ENCODE results near the gene ACADVL. TPM values are rescaled to one million over a fixed set of nuclear protein-coding genes. Genes with fewer than 3 reads are reported as not detected.
A peak's percentile ranks its signal among the peaks of the same experiment; 100 is the strongest.
"Not testable (repeated sequence)": the region's sequence is repeated elsewhere in the genome, so short reads cannot be mapped to it uniquely, and the experiment has no call there.

Gene ACADVL
- 287 and 295 TPM in 2 replicates for total RNA-seq (2014; rRNA removed; shearing (Covaris generic))

DNA sequence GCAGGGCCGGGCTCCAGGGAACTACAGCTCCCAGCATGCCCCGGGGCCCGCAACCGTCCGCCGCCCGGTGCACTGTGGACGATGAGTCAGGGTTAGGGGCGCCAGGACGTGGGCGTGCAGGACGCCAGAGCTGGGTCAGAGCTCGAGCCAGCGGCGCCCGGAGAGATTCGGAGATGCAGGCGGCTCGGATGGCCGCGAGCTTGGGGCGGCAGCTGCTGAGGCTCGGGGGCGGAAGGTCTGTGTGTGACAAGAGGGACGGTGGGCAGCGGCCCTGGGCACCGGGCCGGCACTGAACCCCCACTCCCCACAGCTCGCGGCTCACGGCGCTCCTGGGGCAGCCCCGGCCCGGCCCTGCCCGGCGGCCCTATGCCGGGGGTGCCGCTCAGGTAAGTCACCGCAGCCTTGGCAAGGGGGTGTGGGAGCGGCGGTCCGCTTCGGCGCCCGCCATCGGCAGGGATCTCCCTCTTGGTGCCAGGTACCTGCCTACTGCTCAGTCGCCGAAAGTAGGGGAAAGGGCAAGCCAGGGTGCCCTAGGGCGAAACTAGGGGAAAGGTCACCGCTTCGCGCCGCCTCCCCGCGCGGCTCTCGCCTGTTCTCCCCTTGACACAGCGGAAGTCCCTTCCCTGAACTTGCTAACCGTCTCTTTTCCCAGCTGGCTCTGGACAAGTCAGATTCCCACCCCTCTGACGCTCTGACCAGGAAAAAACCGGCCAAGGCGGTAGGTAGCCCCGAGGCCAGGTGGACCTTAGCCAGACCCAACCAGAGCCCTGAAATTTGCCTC lies at the start of gene ACADVL, which contains the start of gene DLG4:
TSS of gene ACADVL (plus strand) at position 127 of the 781 bp plus-strand sequence. CDS start at position 174, 47 bp downstream.
TSS of gene DLG4 (minus strand) at position 25 of the 781 bp plus-strand sequence.
- peak; percentile 87 for DNase-seq (ENCODE audit: low read depth)

GRCh38 chr17:7172522-7173191 lies 47.1 kb upstream of the ACADVL start:
- DNase-seq (ENCODE audit: low read depth) = not testable (repeated sequence)

- DNase-seq (ENCODE audit: low read depth) = peak; percentile 18
Measured at GRCh38 chr17:7173687-7174602, 45.8 kb upstream of the ACADVL start.

GRCh38 chr17:7174603-7175326 lies 45.0 kb upstream of the ACADVL start:
- no peak for DNase-seq (ENCODE audit: low read depth)

- no peak for DNase-seq (ENCODE audit: low read depth)
Measured at GRCh38 chr17:7175330-7175733, 44.4 kb upstream of the ACADVL start.

GRCh38 chr17:7176107-7176840 lies 43.5 kb upstream of the ACADVL start:
- no peak for DNase-seq (ENCODE audit: low read depth)

DNA sequence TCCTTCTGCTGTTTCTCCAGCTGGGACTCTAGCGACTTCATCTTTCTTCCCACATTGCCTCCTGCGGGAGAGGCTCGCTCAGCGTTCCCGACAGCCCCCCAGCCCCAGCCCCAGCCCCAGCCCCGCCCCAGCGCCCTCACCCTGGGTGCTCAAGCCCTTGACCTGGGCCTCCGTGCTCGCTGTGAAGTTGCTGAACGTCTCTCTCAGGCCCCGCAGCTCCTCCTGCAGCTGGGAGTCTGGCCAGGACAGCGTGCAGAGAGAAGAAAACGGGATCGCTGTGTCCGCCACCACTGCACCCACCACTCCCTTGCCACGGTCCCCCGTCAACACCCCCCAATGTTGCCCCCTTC lies 42.9 kb upstream of the ACADVL start:
- DNase-seq (ENCODE audit: low read depth) = no peak

- peak; percentile 44 for DNase-seq (ENCODE audit: low read depth)
Measured at GRCh38 chr17:7177191-7177953, 42.4 kb upstream of the ACADVL start.

DNA sequence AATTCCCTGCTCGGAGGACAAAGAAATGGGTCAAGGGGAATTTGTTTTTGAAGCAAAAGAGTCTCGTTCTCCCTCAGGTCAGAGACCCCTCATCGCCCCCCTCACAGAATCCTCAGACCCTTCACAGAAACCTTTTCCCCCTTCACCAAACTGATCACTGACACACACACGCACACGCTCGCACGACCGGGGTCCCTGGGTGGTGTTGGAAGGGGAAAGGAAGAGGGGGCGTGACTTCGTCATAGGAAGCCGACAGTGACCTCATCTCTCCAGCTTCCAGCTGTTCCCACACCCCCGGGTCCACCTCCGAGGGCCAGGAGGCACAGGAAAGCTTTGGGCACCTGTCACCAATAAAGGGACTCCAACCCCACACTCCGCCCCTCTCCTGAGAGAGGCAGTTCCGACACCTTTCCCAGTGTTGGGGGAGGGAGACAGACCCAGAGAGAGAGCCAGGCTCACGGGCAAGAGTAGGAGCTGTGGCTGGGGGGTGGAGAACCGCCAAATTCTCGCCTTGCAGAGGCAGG lies 41.7 kb upstream of the ACADVL start:
- DNase-seq (ENCODE audit: low read depth) = no peak

DNA sequence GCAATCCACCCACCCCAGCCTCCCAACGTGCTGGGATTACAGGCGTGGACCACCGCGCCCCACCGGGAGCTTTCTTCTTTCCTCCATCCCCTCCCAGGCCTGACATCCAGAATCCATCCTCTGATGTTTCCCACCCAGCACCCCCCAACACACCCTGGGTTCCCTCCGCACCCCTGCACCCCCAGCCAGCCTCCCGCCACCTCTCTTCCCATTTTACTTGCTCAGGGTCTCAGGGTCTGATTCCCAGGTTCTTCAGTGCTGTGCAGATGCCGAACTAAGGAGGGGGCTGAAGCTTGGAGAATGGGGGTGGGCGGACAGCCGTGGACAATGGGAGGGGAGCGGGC lies 40.8 kb upstream of the ACADVL start:
- no peak for DNase-seq (ENCODE audit: low read depth)

DNA sequence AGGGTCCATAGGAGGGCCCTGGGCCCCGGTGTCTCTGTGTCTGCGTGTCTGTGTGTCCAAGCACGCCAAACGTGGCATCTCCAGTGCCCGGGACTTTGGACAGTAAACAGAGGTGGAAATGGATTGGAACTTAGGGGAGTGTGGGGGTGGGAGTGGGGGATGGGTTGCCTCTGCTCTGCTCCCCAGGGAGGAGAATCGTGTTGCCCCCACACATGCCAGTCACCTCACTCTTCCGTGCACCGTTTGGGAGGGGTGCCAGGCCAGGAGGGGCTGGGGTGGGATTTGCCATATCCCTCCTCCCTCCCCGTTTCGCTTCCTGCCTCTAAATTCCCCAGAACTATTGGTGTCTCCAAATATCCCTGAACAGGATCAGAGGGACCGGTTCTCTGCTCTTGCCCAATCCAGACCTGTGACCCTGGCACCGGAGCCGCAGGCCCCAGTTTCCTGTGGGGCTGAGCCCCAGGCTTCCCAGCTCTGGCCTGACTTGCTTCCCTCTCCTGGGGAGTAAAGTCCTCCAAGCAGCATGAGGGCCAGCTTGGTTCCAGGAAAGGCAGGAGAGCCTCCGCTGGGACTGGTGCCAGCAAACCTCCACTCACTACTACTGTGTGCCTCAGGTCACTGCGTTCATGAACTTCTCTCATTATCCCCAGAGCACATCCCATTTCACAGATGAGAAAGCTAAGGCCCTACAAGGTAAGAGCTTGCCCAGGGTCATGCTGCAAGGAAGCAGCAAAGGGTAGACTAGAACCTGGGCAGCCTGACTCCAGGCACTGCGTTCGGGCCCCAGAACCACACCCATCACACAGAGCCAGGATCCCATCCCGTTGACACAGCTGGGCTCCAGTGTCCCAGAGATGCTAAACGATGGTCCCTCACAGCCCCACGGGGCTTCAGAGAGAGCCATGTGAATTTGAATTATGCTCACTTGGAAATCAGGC lies 40.2 kb upstream of the ACADVL start, which contains the start of gene ASGR1:
TSS of gene ASGR1 (minus strand) at position 54 of the 938 bp plus-strand sequence. CDS start 807 bp downstream, outside the sequence.
- no peak for DNase-seq (ENCODE audit: low read depth)

DNA sequence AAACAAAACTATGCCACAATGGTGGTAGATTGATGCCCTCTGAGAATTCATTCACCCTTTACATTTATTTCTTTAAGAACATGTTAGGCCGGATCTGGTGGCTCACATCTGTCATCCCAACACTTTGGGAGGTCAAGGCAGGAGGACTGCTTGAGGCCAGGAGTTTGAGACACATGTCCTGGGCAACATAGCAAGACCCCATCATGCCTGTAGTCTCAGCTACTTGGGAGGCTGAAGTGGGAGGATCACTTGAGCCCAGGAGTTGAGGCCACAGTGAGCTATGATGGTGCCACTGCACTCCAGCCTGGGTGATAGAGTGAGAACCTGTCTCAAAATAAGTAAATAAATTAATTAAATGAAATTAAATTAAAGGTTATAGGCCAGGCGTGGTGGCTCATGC lies 37.6 kb upstream of the ACADVL start:
- not testable (repeated sequence) for DNase-seq (ENCODE audit: low read depth)

- no peak for DNase-seq (ENCODE audit: low read depth)
Measured at GRCh38 chr17:7183433-7184090, 36.2 kb upstream of the ACADVL start.

DNA sequence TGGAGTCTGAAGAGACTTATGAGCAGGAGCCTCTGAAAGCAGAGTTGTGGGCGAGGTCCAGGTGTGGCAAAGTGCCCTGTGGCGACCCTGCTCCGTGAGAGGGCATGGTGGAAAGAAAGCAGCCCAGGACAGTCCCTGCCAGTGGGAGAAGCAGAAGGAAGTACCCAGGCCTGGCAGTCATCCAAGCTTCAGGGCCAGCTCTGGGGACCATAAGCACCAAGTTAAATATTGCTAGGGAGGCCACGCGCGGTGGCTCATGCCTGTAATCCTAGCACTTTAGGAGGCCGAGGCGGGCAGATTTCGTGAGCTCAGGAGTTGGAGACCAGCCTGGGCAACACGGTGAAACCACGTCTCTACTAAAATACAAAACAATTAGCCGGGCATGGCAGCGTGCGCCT lies 35.6 kb upstream of the ACADVL start:
- DNase-seq (ENCODE audit: low read depth) = no peak

DNA sequence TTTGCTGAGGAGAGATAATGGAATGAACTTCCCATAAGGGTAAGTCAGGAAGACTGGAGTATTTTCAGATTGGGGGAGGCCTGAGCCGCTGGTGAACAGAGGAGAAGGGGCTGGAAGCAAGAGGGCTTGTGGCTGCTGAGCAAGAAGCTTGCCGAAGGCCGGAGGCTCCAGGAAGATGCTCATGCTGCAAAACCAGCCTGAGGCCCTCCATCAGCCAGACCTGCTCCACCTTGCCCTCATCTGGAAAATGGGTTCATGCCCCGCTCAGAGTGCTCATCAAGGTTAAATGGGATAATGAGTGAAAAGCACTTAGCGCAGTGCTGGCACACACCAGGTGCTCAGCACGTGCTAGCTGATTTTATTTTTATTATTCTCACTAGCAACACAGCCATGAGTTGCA lies 35.1 kb upstream of the ACADVL start:
- no peak for DNase-seq (ENCODE audit: low read depth)

GRCh38 chr17:7186241-7186640 lies 33.5 kb upstream of the ACADVL start:
- no peak for DNase-seq (ENCODE audit: low read depth)

DNA sequence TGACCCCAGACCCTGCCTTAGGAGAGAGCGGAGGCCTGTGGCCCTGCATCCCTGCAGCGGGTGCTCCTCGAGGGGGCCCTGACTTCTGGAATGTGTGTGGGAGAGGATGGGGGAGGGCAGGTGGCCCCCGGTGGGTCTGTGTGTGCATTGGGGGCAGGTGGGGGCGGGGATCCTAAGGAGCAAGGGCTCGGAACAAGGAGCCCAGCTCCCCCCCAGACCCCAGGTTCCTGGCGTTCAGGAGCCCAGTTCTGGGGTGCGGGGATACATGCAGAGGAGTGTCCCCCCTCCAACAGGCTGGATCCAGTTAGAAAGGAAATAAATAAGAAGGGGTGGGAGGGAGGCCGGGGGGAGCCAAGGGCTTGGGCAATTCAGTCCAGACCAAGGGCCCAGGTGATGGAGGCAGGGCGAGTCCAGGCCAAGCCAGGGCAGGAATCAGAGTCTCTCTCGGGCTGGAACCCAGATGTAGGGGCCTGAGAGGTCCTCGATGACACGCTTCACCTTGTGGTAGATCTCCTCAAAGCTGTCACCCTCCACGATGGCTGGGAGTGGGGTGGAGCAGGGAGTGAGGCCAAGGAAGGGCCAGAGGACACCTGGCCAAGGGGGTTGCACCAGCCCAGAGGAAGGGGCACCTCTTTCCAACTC lies 29.3 kb upstream of the ACADVL start:
- DNase-seq (ENCODE audit: low read depth) = no peak
